CD14-positive monocyte (primary cell): ENCODE measurements around the gene PCDHA1. TPM values are rescaled to one million over a fixed set of nuclear protein-coding genes. Genes with fewer than 3 reads are reported as not detected.
"Not testable (repeated sequence)": the region's sequence is repeated elsewhere in the genome, so short reads cannot be mapped to it uniquely, and the experiment has no call there.

ENCODE experiments used
- DNase-seq, 3 donors: peaks; one replicate each; pipeline ENCODE4 v3.0.0-alpha.2; 2011 to 2022
- H2AFZ ChIP-seq: 2 replicates; pipeline ENCODE4 v1.6.0; 2012; ENCODE audit warnings: mild to moderate bottlenecking, low read depth, low read length, inconsistent platforms; ENCODE audit not compliant: insufficient read depth, poor library complexity, severe bottlenecking
- H3K27ac ChIP-seq, 2 donors: 1 replicate in 1 of 2; 2 replicates in 1 of 2; pipeline ENCODE4 v1.5.1; 2012 to 2013; ENCODE audit warnings: low read length in 2 of 2, control low read depth in 1 of 2, inconsistent platforms in 1 of 2, low read depth in 1 of 2, mild to moderate bottlenecking in 1 of 2
- H3K27me3 ChIP-seq, 2 donors: one replicate each; pipeline versions ENCODE4 v1.6.0 to v1.6.1; 2011 to 2013; ENCODE audit warnings: low read length in 2 of 2; ENCODE audit not compliant: control insufficient read depth in 2 of 2, insufficient read depth in 2 of 2
- H3K36me3 ChIP-seq, 2 donors: replicated peaks in 1 of 2; 1 replicate in 1 of 2; 2 replicates in 1 of 2; pipeline versions ENCODE4 v1.5.1 to v1.6.1; 2012 to 2013; ENCODE audit warnings: low read length in 2 of 2, control low read depth in 1 of 2, inconsistent platforms in 1 of 2, mild to moderate bottlenecking in 1 of 2; ENCODE audit not compliant: insufficient read depth in 2 of 2, control insufficient read depth in 1 of 2
- H3K4me1 ChIP-seq, 2 donors: 1 replicate in 1 of 2; 2 replicates in 1 of 2; pipeline versions ENCODE4 v1.5.1 to v1.6.1; 2012 to 2013; ENCODE audit warnings: low read length in 2 of 2, control low read depth in 1 of 2, inconsistent platforms in 1 of 2, mild to moderate bottlenecking in 1 of 2, moderate library complexity in 1 of 2; ENCODE audit not compliant: insufficient read depth in 2 of 2, control insufficient read depth in 1 of 2
- H3K4me2 ChIP-seq: replicated peaks from 2 replicates; pipeline ENCODE3; 2012; ENCODE audit warnings: low read length, moderate library complexity, mild to moderate bottlenecking; ENCODE audit not compliant: poor library complexity, severe bottlenecking; ENCODE audit errors: extremely low read depth
- H3K4me3 ChIP-seq, 3 experiments: fragments of 200-600 bp in 1 of 3; sonication (generic) in 1 of 3; replicated peaks in 1 of 3; 1 replicate in 2 of 3; 2 replicates in 1 of 3; pipeline ENCODE4 v1.5.1; 2011 to 2013; ENCODE audit warnings: low read length in 3 of 3, mild to moderate bottlenecking in 3 of 3, control low read depth in 2 of 3, low read depth in 2 of 3, inconsistent platforms in 1 of 3, moderate library complexity in 1 of 3
- H3K79me2 ChIP-seq: 2 replicates; pipeline ENCODE4 v1.6.0; 2012; ENCODE audit warnings: mild to moderate bottlenecking, control low read depth, inconsistent platforms, low read length, moderate library complexity; ENCODE audit not compliant: insufficient read depth
- H3K9ac ChIP-seq: 2 replicates; pipeline ENCODE4 v1.6.0; 2017; ENCODE audit warnings: low read length, mild to moderate bottlenecking; ENCODE audit not compliant: insufficient read depth, poor library complexity, severe bottlenecking
- H3K9me3 ChIP-seq, 2 donors: replicated peaks in 1 of 2; 1 replicate in 1 of 2; 2 replicates in 1 of 2; pipeline versions ENCODE4 v1.5.1 to v1.6.1; 2012 to 2013; ENCODE audit warnings: low read length in 2 of 2, control low read depth in 1 of 2; ENCODE audit not compliant: control insufficient read depth in 1 of 2, insufficient read depth in 1 of 2
- H4K20me1 ChIP-seq: 2 replicates; pipeline ENCODE4 v1.6.0; 2012; ENCODE audit warnings: mild to moderate bottlenecking, low read length, control low read depth, moderate library complexity; ENCODE audit not compliant: insufficient read depth
- H3K27ac Mint-ChIP-seq, 7 donors: one replicate each; pipeline ENCODE4 v1.8.0; 2020; ENCODE audit warnings: mild to moderate bottlenecking in 7 of 7, mixed read lengths in 7 of 7, moderate library complexity in 6 of 7, inconsistent platforms in 2 of 7
- H3K27me3 Mint-ChIP-seq, 3 donors: one replicate each; pipeline ENCODE4 v1.8.0; 2021 to 2022; ENCODE audit warnings: low read depth in 3 of 3, mild to moderate bottlenecking in 3 of 3, mixed read lengths in 3 of 3, moderate library complexity in 3 of 3, inconsistent platforms in 1 of 3
- H3K36me3 Mint-ChIP-seq, 2 donors: one replicate each; pipeline ENCODE4 v1.8.0; 2020; ENCODE audit warnings: mixed read lengths in 2 of 2, inconsistent platforms in 1 of 2, mild to moderate bottlenecking in 1 of 2
- H3K4me1 Mint-ChIP-seq: one replicate; pipeline ENCODE4 v1.8.0; 2020; ENCODE audit warnings: mild to moderate bottlenecking, mixed read lengths
- H3K4me3 Mint-ChIP-seq, 2 donors: one replicate each; pipeline ENCODE4 v1.8.0; 2020; ENCODE audit warnings: mild to moderate bottlenecking in 2 of 2, mixed read lengths in 2 of 2, moderate library complexity in 1 of 2
- H3K9me3 Mint-ChIP-seq, 7 donors: one replicate each; pipeline ENCODE4 v1.8.0; 2020 to 2022; ENCODE audit warnings: mixed read lengths in 7 of 7, mild to moderate bottlenecking in 6 of 7, moderate library complexity in 6 of 7, inconsistent platforms in 2 of 7
- WGBS: methylation state at CpG from one replicate; pipeline ENCODE4 v1.1.5; 2013; ENCODE audit warnings: missing lambda C conversion rate; ENCODE audit not compliant: insufficient coverage; 5-methylcytosine and 5-hydroxymethylcytosine counted together
- intact Hi-C, 2 donors: fragments of 100-400 bp; cut with micrococcal nuclease; formaldehyde crosslinking; loops; one replicate each; pipeline versions ENCODE4 v1.15.0 to v1.15.1; 2023
- polyA plus RNA-seq, 3 donors: library from polyadenylated mRNA; depleted of rRNA in 1 of 3; unstranded in 2 of 3; stranded (reverse) in 1 of 3; fragments of 300-500 nt in 2 of 3; fragments of >200 nt in 1 of 3; fragmentation: Illumina TruSeq in 2 of 3; gene quantifications; 1 replicate in 2 of 3; 2 replicates in 1 of 3; pipeline ENCODE4 v1.2.3, GENCODE V29; 2012 to 2021
- TF ChIP-seq, protein P1 (sequence below): fragments of 200-600 bp; IDR thresholded peaks from one replicate; pipeline ENCODE4 v1.8.0; 2022; ENCODE audit warnings: antibody characterized with exemption, mild to moderate bottlenecking

PCDHA1 gene
- polyA plus RNA-seq, 3 donors = not detected

DNA sequence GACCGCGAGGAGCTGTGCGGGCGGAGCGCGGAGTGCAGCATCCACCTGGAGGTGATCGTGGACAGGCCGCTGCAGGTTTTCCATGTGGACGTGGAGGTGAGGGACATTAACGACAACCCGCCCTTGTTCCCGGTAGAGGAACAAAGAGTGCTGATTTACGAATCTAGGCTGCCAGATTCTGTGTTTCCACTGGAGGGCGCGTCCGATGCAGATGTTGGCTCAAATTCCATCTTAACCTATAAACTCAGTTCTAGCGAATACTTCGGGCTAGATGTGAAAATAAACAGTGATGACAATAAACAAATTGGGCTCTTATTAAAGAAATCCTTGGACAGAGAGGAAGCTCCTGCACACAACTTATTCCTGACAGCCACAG, 42.4 kb downstream of the PCDHA1 start:
- H3K9ac ChIP-seq = no peak overlapping the region
- no peaks in the 10 kb centered on the region for H3K4me1 Mint-ChIP-seq
- H3K4me3 ChIP-seq = no peak overlapping the region
- H3K4me2 ChIP-seq = no peak overlapping the region
- TF ChIP-seq, protein P1, sequence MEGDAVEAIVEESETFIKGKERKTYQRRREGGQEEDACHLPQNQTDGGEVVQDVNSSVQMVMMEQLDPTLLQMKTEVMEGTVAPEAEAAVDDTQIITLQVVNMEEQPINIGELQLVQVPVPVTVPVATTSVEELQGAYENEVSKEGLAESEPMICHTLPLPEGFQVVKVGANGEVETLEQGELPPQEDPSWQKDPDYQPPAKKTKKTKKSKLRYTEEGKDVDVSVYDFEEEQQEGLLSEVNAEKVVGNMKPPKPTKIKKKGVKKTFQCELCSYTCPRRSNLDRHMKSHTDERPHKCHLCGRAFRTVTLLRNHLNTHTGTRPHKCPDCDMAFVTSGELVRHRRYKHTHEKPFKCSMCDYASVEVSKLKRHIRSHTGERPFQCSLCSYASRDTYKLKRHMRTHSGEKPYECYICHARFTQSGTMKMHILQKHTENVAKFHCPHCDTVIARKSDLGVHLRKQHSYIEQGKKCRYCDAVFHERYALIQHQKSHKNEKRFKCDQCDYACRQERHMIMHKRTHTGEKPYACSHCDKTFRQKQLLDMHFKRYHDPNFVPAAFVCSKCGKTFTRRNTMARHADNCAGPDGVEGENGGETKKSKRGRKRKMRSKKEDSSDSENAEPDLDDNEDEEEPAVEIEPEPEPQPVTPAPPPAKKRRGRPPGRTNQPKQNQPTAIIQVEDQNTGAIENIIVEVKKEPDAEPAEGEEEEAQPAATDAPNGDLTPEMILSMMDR = no peak
- H3K4me3 Mint-ChIP-seq = peak overlapping the region in 1 of 2 donors; percentile 66
- H2AFZ ChIP-seq = no peak overlapping the region
- no peak overlapping the region for H3K27ac ChIP-seq
- WGBS = 45% methylated on average over 6 of the region's 18 CpGs
- intact Hi-C loops = loop anchor here in 1 of 2 donors (10.0 kb wide), 1 partner anchor 46 kb away; the partner anchor contains the start of gene PCDHA12
- no peaks in the 10 kb centered on the region for H3K79me2 ChIP-seq
- DNase-seq = no peak
- H3K27ac Mint-ChIP-seq = no peak overlapping the region
- H3K4me1 ChIP-seq = no peaks in the 10 kb centered on the region
- H3K36me3 Mint-ChIP-seq = peaks cover 0 to 2% of the 10 kb centered on the region in 2 donors
- no peaks in the 10 kb centered on the region for H4K20me1 ChIP-seq
- H3K27me3 Mint-ChIP-seq = peaks cover 22 to 46% (median 22%) of the 10 kb centered on the region in 3 donors
- no peaks in the 10 kb centered on the region for H3K36me3 ChIP-seq
- H3K9me3 ChIP-seq = peaks cover 35 to 67% of the 10 kb centered on the region in 2 donors
- peaks cover 32 to 55% (median 48%) of the 10 kb centered on the region in 7 donors for H3K9me3 Mint-ChIP-seq
- H3K27me3 ChIP-seq = peaks cover 0 to 24% of the 10 kb centered on the region in 2 donors

DNA sequence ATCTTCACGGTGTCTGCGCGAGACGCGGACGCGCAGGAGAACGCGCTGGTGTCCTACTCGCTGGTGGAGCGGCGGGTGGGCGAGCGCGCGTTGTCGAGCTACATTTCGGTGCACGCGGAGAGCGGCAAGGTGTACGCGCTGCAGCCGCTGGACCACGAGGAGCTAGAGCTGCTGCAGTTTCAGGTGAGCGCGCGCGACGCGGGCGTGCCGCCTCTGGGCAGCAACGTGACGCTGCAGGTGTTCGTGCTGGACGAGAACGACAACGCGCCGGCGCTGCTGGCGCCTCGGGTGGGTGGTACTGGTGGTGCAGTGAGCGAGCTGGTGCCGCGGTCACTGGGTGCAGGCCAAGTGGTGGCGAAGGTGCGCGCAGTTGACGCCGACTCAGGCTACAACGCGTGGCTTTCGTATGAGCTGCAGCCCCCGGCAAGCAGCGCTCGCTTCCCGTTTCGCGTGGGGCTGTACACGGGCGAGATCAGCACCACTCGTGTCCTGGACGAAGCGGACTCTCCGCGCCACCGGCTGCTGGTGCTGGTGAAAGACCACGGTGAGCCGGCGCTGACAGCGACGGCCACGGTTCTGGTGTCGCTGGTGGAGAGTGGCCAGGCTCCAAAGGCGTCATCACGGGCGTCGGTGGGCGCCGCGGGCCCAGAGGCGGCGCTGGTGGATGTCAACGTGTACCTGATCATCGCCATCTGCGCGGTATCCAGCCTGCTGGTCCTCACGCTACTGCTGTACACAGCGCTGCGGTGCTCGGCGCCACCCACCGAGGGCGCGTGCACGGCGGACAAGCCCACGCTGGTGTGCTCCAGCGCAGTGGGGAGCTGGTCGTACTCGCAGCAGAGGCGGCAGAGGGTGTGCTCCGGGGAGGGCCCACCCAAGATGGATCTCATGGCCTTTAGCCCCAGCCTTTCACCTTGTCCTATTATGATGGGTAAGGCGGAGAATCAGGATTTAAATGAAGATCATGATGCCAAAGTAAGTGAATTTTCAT, 43.9 kb downstream of the PCDHA1 start:
- H3K9me3 ChIP-seq = peaks cover 32 to 69% of the 10 kb centered on the region in 2 donors
- Mint-ChIP-seq H3K9me3 (peaks cover 32 to 61% (median 50%) of the 10 kb centered on the region in 7 donors), H3K27me3 (peaks cover 25 to 51% (median 25%) of the 10 kb centered on the region in 3 donors)
- H2AFZ ChIP-seq, H3K4me3 Mint-ChIP-seq, H4K20me1 ChIP-seq, H3K9ac ChIP-seq, H3K27ac Mint-ChIP-seq, H3K36me3 Mint-ChIP-seq, H3K4me1 Mint-ChIP-seq, H3K36me3 ChIP-seq, H3K27ac ChIP-seq, H3K4me3 ChIP-seq, H3K4me2 ChIP-seq, DNase-seq, H3K79me2 ChIP-seq, H3K4me1 ChIP-seq: not testable (repeated sequence)
- WGBS = 50% methylated on average over 90 of the region's 106 CpGs
- intact Hi-C loops = loop anchor here in 1 of 2 donors (10.0 kb wide), 1 partner anchor 45 kb away; the partner anchor contains the start of gene PCDHA12
- H3K27me3 ChIP-seq = peaks cover 0 to 29% of the 10 kb centered on the region in 2 donors
